MM.1S (cell line): ENCODE data around the gene LIF.

ENCODE experiments used
- DNase-seq: peaks from one replicate; pipeline ENCODE4 v3.0.0-alpha.2; 2015
- H2AFZ ChIP-seq: fragments of 300-600 bp; sonication (generic); 2 replicates; pipeline ENCODE4 v1.6.0; 2016; ENCODE audit warnings: antibody characterized with exemption, low read length
- H3F3A ChIP-seq: fragments of 300-600 bp; sonication (generic); 2 replicates; pipeline ENCODE4 v1.6.1; 2016; ENCODE audit warnings: mild to moderate bottlenecking, antibody characterized with exemption, low read length, moderate library complexity, mixed read lengths; ENCODE audit not compliant: insufficient read depth
- H3K27ac ChIP-seq: fragments of 300-600 bp; sonication (generic); 2 replicates; pipeline ENCODE4 v1.5.1; 2016; ENCODE audit warnings: mild to moderate bottlenecking, low read length
- H3K27me3 ChIP-seq: fragments of 300-600 bp; sonication (generic); replicated peaks from 2 replicates; pipeline ENCODE4 v1.6.0; 2016; ENCODE audit warnings: low read length; ENCODE audit not compliant: insufficient read depth
- H3K36me3 ChIP-seq: fragments of 300-600 bp; sonication (generic); replicated peaks from 2 replicates; pipeline ENCODE4 v1.6.1; 2016; ENCODE audit warnings: mild to moderate bottlenecking, low read length, mixed read lengths; ENCODE audit not compliant: insufficient read depth
- H3K4me1 ChIP-seq: fragments of 300-600 bp; sonication (generic); 2 replicates; pipeline ENCODE4 v1.6.1; 2016; ENCODE audit warnings: low read length, mixed read lengths
- H3K4me2 ChIP-seq: fragments of 300-600 bp; sonication (generic); 2 replicates; pipeline ENCODE4 v1.6.0; 2016; ENCODE audit warnings: low read depth, low read length
- H3K4me3 ChIP-seq: fragments of 300-600 bp; sonication (generic); 2 replicates; pipeline ENCODE4 v1.5.1; 2016; ENCODE audit warnings: low read length, mixed read lengths
- H3K79me2 ChIP-seq: fragments of 300-600 bp; sonication (generic); 2 replicates; pipeline ENCODE4 v1.6.1; 2016; ENCODE audit warnings: mixed run types, low read length, mixed read lengths
- H3K9ac ChIP-seq: fragments of 300-600 bp; sonication (generic); 2 replicates; pipeline ENCODE4 v1.6.1; 2016; ENCODE audit warnings: low read length, mixed read lengths
- H3K9me2 ChIP-seq: fragments of 300-600 bp; sonication (generic); replicated peaks from 2 replicates; pipeline ENCODE4 v1.6.1; 2016; ENCODE audit warnings: mild to moderate bottlenecking, low read length, mixed read lengths; ENCODE audit not compliant: insufficient read depth
- H3K9me3 ChIP-seq: fragments of 300-600 bp; sonication (generic); replicated peaks from 2 replicates; pipeline ENCODE4 v1.6.1; 2016; ENCODE audit warnings: mild to moderate bottlenecking, low read length, mixed read lengths; ENCODE audit not compliant: insufficient read depth
- H4K20me1 ChIP-seq: fragments of 300-600 bp; sonication (generic); 2 replicates; pipeline ENCODE4 v1.6.1; 2016; ENCODE audit warnings: mild to moderate bottlenecking, low read length, moderate library complexity, mixed read lengths; ENCODE audit not compliant: insufficient read depth
- EZH2 ChIP-seq: fragments of 300-600 bp; sonication (generic); optimal IDR thresholded peaks from 2 replicates; pipeline ENCODE3; 2017; ENCODE audit warnings: low read depth, mild to moderate bottlenecking, antibody characterized with exemption, low read length, mixed read lengths
- EZH2phosphoT487 ChIP-seq: fragments of 300-600 bp; sonication (generic); IDR thresholded peaks from 2 replicates; pipeline ENCODE4 v1.6.1; 2018; ENCODE audit warnings: antibody characterized with exemption, low read length
- TF ChIP-seq, protein P1 (sequence below): fragments of 300-600 bp; sonication (generic); IDR thresholded peaks from 2 replicates; pipeline ENCODE4 v1.5.1; 2016; ENCODE audit warnings: antibody characterized with exemption, low read length, mixed read lengths

LIF gene

DNA sequence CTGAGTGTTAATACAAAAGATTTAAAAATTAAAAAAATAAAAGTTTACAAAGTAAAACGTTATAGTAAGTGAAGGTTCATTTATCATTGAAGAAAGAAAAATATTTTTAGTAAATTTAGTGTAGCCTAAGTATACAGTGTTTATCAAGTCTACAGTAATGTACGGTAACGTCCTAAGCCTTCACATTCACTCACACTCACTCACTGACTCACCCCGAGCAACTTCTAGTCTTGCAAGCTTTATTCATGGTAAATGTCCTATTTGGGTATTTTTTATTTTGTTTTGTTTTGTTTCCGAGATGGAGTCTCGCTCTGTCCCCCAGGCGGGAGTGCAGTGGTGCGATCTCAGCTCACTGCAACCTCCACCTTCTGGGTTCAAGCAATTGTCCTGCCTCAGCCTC is 33.9 kb upstream of the LIF start:
- Histone ChIP-seq H3K9ac (no peak overlapping the region), H3F3A (no peaks in the 10 kb centered on the region), H3K4me1 (peaks cover 3% of the 10 kb centered on the region; the same call in 1 of the 2 replicates), H3K9me3 (no peaks in the 10 kb centered on the region), H4K20me1 (no peaks in the 10 kb centered on the region), H3K27ac (no peak overlapping the region), H2AFZ (no peak overlapping the region), H3K79me2 (no peaks in the 10 kb centered on the region), H3K4me2 (no peak overlapping the region), H3K9me2 (no peaks in the 10 kb centered on the region), H3K4me3 (no peak overlapping the region), H3K27me3 (peaks cover 11% of the 10 kb centered on the region), H3K36me3 (no peaks in the 10 kb centered on the region)
- TF ChIP-seq EZH2 (no peak), EZH2phosphoT487 (no peak)
- TF ChIP-seq, protein P1, sequence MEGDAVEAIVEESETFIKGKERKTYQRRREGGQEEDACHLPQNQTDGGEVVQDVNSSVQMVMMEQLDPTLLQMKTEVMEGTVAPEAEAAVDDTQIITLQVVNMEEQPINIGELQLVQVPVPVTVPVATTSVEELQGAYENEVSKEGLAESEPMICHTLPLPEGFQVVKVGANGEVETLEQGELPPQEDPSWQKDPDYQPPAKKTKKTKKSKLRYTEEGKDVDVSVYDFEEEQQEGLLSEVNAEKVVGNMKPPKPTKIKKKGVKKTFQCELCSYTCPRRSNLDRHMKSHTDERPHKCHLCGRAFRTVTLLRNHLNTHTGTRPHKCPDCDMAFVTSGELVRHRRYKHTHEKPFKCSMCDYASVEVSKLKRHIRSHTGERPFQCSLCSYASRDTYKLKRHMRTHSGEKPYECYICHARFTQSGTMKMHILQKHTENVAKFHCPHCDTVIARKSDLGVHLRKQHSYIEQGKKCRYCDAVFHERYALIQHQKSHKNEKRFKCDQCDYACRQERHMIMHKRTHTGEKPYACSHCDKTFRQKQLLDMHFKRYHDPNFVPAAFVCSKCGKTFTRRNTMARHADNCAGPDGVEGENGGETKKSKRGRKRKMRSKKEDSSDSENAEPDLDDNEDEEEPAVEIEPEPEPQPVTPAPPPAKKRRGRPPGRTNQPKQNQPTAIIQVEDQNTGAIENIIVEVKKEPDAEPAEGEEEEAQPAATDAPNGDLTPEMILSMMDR = no peak
- no peak for DNase-seq

DNA sequence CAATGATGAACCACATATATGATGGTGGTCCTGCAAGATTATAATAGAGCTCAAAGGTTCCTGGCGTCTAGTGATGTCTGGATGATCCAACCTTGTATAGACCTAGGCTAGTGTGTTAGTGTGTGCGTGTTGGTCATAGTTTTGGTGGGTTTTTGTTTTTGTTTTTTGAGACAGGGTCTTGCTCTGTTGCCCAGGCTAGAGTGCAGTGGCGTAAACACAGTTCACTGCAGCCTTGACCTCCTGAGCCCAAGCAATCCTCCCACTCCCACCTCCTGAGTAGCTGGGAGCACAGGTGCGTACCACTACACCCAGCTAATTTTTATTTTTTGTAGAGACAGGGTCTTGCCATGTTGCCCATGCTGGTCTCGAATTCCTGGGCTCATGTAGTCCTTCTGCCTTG is 33.4 kb upstream of the LIF start:
- no peaks in the 10 kb centered on the region for H3F3A ChIP-seq
- H3K4me1 ChIP-seq = peaks cover 3% of the 10 kb centered on the region; the same call in 1 of the 2 replicates
- no peak overlapping the region for H3K4me2 ChIP-seq

DNA sequence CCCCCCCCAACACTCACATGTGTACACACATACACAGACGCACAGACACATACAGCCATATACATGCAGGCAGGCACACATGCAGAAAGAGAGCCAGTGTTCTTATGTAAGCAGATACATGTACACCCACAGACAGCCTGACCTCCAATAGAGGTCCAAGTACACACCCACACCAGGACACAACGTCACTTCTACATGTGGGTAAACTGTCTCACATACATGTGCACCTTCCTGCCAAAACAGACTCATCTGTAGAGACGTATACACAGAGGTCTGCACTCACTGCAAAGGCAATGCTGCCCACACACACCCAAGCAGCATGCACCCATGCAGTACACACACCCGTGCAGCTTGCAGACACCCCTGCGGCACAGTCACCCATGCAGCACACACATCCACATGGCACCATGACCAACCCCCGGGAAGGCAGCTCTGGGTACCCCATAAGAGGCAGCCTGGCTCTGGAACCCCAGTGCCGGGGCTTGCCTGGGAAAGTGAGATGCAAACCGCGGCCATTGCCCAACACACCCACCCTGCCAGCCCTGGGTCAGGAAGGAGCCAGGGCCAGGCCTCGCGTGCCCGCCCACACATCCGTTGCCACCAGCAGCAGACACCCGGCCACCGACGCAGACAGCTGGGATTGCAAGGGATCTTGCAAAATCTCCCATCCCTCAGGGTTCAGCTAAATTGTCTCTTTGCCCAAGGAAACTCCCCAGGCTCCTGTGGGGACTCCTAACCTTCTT is 32.7 kb upstream of the LIF start:
- Histone ChIP-seq H3K4me1 (peaks cover 3% of the 10 kb centered on the region; the same call in 1 of the 2 replicates), H3K4me2 (no peak overlapping the region), H2AFZ (no peak overlapping the region), H3K79me2 (no peaks in the 10 kb centered on the region), H3K4me3 (no peak overlapping the region), H3K27me3 (peaks cover 11% of the 10 kb centered on the region), H3K27ac (no peak overlapping the region), H3F3A (no peaks in the 10 kb centered on the region), H3K9ac (no peak overlapping the region), H3K36me3 (no peaks in the 10 kb centered on the region), H4K20me1 (no peaks in the 10 kb centered on the region), H3K9me2 (no peaks in the 10 kb centered on the region), H3K9me3 (no peaks in the 10 kb centered on the region)
- no peak for DNase-seq
- no peak for TF ChIP-seq EZH2phosphoT487
- TF ChIP-seq EZH2 = no peak
- TF ChIP-seq, protein P1 = no peak

More for the DNA sequence above, 33.4 kb upstream of the LIF start:
- no peak overlapping the region for H3K27ac ChIP-seq
- no peaks in the 10 kb centered on the region for H3K9me2 ChIP-seq
- no peak overlapping the region for H3K4me3 ChIP-seq
- H3K36me3 ChIP-seq = no peaks in the 10 kb centered on the region
- H2AFZ ChIP-seq = no peak overlapping the region
- peaks cover 11% of the 10 kb centered on the region for H3K27me3 ChIP-seq
- H4K20me1 ChIP-seq = no peaks in the 10 kb centered on the region
- H3K79me2 ChIP-seq = no peaks in the 10 kb centered on the region
- no peak for DNase-seq
- H3K9ac ChIP-seq = no peak overlapping the region
- TF ChIP-seq EZH2 = no peak
- no peak for TF ChIP-seq EZH2phosphoT487
- TF ChIP-seq, protein P1 = no peak
- no peaks in the 10 kb centered on the region for H3K9me3 ChIP-seq
